Measurements from ENCODE around the gene GFOD1.

Gene GFOD1

DNA sequence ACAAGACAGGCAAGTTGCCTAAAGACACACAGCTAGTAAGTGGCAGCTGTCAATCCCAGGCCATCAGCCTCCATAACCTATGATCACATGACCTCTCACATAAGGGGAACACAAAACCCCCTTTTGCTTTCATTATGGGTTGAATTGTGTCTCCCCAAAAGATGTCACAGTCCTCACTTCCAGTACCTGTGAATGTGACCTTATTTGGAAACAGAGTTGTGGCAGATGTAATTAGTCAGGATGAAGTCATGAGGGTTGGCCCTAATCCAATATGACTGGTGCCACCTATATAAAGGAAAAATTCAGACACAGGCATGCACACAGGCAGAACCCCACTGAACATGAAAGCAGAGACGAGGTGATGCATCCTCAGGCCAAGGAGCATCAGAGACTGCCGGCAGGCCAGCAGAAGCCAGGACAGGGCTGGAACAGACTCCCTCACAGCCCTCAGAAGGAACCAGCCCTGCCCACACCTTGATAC lies 33.6 kb downstream of the GFOD1 start:
- DNase-seq (ENCODE audit: low read depth): peak; percentile 51
- TF ChIP-seq, protein P1, sequence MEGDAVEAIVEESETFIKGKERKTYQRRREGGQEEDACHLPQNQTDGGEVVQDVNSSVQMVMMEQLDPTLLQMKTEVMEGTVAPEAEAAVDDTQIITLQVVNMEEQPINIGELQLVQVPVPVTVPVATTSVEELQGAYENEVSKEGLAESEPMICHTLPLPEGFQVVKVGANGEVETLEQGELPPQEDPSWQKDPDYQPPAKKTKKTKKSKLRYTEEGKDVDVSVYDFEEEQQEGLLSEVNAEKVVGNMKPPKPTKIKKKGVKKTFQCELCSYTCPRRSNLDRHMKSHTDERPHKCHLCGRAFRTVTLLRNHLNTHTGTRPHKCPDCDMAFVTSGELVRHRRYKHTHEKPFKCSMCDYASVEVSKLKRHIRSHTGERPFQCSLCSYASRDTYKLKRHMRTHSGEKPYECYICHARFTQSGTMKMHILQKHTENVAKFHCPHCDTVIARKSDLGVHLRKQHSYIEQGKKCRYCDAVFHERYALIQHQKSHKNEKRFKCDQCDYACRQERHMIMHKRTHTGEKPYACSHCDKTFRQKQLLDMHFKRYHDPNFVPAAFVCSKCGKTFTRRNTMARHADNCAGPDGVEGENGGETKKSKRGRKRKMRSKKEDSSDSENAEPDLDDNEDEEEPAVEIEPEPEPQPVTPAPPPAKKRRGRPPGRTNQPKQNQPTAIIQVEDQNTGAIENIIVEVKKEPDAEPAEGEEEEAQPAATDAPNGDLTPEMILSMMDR (conservative IDR thresholded peaks at IDR 0.05; ENCODE audit: control insufficient read depth, insufficient read depth, low read depth, low read length): no peak
- H3K4me3 ChIP-seq (ENCODE audit: control insufficient read depth, low read depth, low read length): no peak overlapping the region

DNA sequence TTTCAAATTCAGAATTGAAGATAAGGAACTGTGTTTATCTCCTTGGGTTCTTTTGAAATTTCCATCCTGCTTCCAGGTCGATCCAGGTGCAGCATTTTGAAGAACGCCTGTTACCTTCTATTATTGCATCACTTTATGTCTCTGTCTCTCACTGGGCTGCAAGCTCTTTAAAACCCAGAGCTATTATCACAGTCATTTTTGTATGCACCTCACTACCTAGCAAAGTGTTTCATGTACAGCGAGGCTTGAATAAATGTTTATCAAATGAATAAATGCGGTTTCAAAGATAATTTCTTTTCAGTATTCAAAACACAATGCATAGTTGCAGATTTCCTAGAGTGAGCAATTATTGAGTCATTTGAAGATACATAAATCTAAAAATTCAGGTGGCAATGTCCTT lies 34.2 kb downstream of the GFOD1 start:
- no peak overlapping the region for H3K4me3 ChIP-seq (ENCODE audit: control insufficient read depth, low read depth, low read length)
- TF ChIP-seq, protein P1 (conservative IDR thresholded peaks at IDR 0.05; ENCODE audit: control insufficient read depth, insufficient read depth, low read depth, low read length): no peak
- DNase-seq (ENCODE audit: low read depth): no peak

DNA sequence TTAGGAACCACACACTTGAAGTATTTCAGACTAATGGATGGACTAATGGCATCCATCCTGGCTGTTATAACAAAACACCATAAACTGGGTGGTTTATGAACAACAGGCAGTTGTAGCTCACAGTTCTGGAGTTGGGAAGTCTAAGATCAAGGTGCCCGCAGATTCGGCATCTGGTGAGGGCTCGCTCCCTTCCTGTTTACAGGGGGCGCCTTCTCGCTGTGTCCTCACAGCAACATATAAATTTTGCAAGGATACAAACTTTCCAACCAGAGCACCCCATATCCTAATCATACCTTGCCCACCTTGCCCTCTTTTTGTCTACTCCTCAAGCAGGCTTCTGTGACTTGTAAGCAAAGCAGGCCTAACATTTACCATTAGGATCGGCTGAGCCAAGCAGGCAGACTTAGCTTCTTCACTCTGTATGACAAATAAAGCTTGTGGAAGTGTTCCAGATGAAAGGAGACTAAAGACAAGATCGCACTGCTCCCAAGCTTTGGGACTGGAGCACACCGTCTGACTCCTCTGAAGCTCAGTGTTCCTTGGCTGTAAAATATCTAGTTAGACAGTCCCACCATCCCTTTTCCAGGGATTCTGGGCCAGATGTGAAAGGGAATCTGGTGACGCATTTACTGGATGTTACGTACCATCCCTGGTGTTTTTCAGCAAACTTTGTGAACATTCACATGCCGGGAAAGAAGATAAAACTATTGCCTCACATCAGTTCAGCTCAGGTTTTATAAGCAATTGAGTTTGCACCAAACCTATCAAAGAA lies 34.9 kb downstream of the GFOD1 start:
- TF ChIP-seq, protein P1 (conservative IDR thresholded peaks at IDR 0.05; ENCODE audit: control insufficient read depth, insufficient read depth, low read depth, low read length): no peak
- DNase-seq (ENCODE audit: low read depth): no peak
- H3K4me3 ChIP-seq (ENCODE audit: control insufficient read depth, low read depth, low read length): no peak overlapping the region

DNA sequence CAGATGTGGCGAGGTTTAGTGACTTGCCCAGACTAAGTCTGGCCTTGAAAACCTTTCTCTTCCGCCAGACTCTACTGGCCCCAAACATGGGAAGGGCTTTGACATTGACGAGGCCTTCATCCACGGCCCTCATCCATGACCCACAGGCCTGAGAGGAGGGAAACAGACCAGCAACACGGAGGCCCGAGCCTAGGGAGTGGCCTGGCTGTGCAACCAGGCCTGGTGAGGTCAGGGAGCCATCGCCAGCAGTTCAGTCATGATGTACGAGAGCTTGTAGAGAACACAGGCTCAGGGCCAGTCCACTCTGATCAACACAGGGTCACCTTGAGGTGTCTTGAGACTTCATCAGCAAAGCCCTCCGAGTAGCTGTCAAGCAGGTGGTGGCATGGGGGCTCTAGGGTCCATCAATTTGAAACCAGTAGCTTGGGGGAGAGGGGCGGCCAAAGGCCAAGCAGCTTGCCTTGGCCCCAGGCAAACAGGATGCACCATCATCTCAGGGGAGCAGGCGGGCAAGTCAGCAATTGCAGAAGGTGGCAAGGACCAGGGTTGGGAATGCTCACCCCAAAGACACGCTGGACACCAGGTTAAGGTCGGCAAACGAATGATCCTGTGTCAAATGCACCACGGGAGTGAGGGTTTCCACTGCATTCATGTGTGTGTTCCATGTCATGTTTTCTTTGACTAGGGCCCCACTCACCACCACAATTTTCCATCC lies 36.1 kb downstream of the GFOD1 start:
- TF ChIP-seq, protein P1 (conservative IDR thresholded peaks at IDR 0.05; ENCODE audit: control insufficient read depth, insufficient read depth, low read depth, low read length): no peak
- DNase-seq (ENCODE audit: low read depth): no peak
- no peak overlapping the region for H3K4me3 ChIP-seq (ENCODE audit: control insufficient read depth, low read depth, low read length)

DNA sequence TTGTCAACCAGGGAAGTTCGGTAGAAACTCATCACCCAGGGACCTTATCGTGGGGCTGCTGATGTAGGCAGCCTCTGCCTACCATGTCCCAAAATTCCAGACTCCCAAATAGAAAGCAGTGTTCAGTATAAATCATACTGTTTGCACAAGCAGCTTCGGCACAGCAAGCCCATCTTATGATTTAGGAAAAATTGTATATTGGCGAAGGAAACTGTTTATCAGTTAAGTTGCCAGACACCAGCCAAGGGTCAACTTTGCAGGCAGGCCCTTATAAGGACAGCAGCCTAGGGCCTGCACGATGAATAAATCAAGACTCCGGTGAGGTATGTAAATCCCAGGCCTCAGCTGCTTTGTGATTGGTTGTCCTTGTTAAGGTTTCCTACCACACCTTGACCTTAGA lies 36.8 kb downstream of the GFOD1 start:
- TF ChIP-seq, protein P1 (conservative IDR thresholded peaks at IDR 0.05; ENCODE audit: control insufficient read depth, insufficient read depth, low read depth, low read length): no peak
- no peak for DNase-seq (ENCODE audit: low read depth)
- H3K4me3 ChIP-seq (ENCODE audit: control insufficient read depth, low read depth, low read length): no peak overlapping the region

DNA sequence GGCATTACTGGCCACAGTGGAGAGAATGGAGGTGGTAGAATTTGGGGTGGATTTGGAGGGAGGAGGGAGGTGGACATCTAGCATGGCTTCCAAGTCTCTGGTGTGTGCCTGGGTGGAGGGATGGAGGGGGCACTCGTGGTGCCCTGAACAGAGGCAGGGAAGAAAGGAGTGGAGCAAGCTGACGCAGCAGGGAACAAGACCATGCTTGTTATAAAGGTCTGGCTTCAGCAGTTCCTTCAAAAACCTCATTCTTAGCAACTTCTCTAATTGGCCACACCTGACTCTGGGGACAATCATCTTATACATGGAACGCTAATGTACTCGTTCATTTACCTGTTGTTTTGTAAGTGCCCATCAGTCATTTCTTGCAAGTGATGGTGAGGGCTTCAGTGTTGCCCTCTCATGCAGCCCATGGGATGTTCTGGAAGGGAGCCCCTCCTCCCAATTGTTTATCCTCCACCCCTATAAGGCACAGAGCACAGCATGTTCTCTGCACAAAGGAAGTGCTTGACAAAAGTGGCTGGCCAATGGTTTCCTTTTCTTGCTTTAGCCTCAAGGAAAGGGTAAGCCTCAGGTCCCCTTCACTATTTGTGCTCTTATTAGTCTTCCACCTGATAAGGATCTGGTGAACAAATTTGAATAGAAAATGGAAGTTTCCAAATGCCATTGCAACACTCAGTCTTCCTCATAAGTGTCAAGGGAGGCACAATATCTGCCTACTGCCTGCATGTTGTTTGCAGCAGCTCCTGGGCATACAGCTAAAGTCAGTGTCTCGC lies 39.3 kb downstream of the GFOD1 start:
- TF ChIP-seq, protein P1 (conservative IDR thresholded peaks at IDR 0.05; ENCODE audit: control insufficient read depth, insufficient read depth, low read depth, low read length): no peak
- no peak overlapping the region for H3K4me3 ChIP-seq (ENCODE audit: control insufficient read depth, low read depth, low read length)
- DNase-seq (ENCODE audit: low read depth): no peak

Data from fibroblast of mammary gland (primary cell).